Retina (tissue), 1 donor: ENCODE data around the gene FAIM2.

Source experiments
- DNase-seq: peaks from one replicate; pipeline ENCODE4 v3.0.0-alpha.2; 2016

FAIM2 gene

DNA sequence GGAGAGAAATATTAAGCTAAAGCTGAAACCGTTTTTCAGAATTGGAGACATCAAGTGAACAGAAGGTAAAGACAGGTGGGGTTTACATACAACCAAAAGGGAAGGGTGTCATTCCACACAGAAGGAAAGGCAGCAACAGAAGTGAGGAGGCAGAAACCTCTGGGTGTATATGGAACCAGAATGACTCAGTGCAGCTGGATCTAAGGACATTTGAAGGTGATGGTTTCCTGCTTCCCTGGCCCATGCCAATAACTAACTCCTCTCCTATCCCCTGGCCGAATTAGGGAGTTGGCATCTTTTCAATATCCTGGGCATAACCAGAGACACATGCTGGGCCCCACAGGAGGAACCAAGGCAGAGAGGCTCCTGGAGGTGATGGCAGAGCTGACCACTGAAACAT lies 83.9 kb downstream of the FAIM2 start:
- DNase-seq, result no peak

- DNase-seq, result no peak
Measured at GRCh38 chr12:49818241-49818895, 85.3 kb downstream of the FAIM2 start.
